HG02571 (cell line): Measurements from ENCODE around the gene SCO2.
"Not testable (repeated sequence)": the region's sequence is repeated elsewhere in the genome, so short reads cannot be mapped to it uniquely, and the experiment has no call there.

Source experiments
- ATAC-seq: cut with Tn5 transposase; IDR thresholded peaks from one replicate; pipeline ENCODE4 v1.9.1; 2021; ENCODE audit warnings: mild to moderate bottlenecking, moderate library complexity; ENCODE audit not compliant: unreplicated experiment

SCO2 gene

DNA sequence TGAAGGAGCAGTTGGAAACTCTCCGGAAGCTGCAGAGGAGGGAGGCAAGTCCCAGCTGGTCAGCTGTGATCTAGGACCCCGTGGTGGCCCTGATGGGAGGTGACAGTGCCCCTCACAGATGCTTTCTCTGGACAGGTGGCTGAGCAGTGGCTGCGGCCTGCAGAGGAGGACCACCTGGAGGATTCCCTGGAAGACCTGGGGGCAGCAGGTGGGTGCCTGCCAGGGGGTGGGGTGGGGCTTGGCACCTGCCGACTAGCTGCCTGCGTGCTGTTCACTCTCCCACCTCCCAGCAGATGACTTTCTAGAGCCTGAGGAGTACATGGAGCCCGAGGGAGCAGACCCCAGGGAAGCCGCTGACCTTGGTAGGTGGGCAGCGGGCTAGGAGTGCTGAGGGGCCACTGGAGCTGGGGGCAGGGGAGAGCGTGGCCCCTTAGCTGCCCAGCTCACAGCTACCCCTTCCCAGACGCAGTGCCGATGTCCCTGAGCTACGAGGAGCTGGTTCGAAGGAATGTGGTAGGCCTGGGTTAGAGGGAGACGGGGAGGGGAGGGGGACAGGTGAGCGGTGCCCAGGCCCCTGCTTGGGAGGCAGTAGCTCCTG, 3.1 kb downstream of the SCO2 start:
- ATAC-seq: no peak

DNA sequence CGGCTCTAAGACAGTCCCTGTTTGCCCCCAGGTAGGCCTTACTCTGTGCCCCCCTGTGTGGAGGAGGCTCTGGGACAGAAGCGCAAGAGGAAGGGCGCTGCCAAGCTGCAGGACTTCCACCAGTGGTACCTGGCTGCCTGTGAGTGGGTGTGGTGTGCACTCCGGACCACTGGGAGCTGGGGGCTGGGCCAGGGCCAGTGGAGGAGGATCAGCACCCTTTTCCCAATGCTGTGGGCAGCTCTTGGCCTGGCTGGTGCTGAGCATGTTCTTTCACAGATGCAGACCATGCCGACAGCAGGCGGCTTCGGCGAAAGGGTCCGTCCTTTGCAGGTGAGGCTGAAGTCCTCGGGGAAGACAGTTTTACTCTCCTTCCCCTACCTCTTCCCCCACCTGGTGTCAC, 3.7 kb downstream of the SCO2 start:
- no peak for ATAC-seq

DNA sequence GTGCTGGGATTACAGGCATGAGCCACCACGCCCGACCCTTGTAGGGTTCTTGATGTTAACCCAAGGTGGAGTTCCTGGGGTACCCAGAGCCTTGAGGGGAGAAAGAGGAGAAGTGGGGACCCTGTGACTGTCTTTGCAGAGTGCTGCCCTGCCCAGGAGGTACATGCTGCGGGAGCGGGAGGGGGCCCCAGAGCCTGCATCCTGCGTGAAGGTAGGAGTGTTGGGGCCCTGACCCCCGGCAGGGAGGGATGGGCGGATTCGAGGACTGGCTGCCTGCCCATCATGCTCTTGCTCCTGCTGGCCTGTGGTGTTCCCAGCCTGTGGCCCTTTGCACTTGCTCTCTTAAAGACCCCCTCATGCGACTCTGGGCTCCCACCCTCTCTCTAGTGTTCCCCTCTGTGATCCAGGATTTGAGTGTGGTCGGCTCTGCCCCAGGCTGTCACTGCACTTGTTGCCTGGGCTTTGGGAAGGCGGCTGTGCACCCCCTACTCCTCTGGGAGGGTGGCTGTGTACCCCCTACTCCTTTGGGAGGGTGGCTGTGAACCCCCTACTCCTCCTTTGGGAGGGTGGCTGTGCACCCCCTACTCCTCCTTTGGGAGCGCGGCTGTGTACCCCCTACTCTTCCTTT, 4.5 kb downstream of the SCO2 start:
- ATAC-seq: no peak

DNA sequence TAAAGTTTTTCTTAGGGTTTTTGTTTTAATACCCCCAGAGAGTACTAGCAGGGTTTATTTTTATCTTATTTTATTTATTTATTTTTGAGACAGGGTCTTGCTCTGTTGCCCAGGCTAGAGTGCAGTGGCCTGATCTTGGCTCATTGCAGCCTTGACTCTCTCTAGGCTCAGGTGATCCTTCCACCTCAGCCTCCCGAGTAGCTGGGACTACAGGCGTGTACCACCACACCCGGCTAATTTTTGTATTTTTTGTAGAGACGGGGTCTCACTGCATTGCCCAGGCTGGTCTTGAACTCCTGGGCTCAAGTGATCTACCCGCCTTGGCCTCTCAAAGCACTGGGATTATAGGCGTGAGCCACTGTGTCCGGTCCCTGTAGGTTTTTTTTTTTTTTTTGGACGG, 5.2 kb downstream of the SCO2 start:
- not testable (repeated sequence) for ATAC-seq

DNA sequence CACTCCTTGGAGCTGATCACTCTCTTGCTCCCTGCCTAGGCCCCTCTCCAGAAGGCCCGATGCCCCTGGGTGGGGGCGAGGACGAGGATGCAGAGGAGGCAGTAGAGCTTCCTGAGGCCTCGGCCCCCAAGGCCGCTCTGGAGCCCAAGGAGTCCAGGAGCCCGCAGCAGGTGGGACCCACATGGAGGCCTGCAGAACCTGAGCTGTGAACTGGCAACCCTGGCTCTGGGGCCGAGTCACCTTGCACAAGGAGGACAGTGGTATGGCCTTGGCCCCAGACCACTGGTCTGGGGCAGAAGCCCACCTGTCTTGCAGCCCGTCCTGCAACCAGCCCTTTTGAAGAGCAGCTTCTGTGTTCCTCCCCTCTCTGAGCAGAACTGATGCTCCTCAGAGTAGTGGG, 6.2 kb downstream of the SCO2 start:
- no peak for ATAC-seq

DNA sequence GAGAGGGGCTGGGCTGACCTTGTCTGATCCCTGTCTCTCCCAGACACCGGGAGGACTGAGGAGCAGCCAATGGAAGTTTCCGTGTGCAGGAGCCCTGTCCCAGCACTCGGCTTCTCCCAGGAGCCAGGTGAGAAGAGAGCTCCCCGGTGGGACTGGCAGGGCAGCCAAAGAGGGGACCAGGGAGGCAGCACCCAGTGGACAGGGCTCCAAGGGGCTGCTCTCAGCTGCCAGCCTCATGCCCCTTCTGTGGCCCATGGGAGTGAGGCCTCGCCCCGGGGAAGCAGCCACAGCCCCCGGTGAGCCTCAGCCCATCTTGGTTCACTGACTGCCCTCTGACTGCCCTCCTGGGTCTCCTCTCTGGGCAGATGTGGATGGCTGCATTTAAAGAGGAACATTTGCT, 6.8 kb downstream of the SCO2 start:
- no peak for ATAC-seq

DNA sequence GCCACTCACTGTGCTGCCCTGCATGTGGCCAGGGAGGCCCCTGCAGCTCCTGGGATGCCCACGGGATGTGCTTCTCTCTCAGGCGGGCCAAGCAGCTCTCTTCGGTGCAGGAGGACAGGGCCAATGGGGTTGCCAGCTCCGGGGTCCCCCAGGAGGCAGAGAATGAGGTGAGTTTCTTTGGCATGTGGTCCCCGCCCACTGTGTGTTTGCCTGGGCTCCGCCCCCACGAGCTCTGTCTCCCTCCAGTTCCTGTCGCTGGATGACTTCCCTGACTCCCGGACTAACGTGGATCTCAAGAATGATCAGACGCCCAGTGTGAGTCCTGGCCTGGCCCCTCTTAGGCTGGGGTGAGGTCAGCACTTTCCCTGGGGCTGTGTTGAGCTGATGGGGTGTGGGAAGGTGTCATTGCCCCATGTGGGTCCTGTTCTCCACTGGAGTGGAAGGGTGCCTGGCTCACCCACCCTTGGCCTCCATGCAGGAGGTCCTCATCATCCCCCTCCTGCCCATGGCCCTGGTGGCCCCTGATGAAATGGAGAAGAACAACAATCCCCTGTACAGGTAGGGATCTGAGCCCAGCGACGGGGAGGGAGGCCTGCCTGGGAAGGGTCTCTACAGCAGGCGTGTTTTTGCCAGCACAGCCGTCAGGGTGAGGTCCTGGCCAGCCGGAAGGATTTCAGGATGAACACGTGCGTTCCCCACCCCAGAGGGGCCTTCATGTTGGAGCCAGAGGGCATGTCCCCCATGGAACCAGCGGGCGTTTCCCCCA, 7.7 kb downstream of the SCO2 start:
- ATAC-seq: no peak

DNA sequence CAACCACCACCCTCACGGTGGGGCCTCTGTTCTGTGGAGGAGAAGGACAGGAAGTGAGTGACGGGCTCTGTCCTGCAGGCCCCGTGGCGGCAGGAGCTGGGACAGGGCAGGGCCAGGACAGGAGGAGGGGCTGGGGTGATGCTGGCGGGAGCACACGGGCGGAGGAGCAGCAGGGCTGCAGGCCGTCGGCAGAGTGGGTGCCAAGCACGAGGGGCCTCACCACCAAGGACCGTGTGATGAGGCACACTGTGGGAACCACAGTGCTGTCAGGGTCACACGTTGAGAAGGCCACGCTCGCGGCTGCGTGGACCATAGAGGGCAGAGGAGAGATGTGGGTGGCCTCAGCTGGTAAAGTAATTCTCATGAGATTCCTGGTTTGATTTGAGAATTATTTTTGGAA, 8.5 kb downstream of the SCO2 start:
- no peak for ATAC-seq

DNA sequence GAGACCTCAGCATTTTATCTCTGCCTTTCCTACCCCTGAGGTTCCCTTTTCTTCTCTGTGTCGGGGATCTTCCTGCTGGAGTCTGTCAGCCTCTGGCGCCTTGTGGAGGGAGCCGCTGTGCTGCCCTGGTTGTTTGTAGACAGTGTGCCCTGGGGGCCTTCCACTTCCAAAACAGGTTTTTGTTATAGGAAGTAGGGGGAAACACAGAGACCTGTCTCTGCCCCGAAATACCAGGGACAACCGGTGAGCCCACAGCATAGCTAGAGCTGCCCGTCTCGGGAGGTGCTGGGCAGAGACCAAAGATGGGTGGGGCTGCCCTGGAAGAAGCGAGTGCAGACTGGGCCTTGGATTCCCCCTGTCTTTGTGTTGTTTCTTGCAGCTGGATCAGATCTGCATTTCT, 9.3 kb downstream of the SCO2 start:
- no peak for ATAC-seq

DNA sequence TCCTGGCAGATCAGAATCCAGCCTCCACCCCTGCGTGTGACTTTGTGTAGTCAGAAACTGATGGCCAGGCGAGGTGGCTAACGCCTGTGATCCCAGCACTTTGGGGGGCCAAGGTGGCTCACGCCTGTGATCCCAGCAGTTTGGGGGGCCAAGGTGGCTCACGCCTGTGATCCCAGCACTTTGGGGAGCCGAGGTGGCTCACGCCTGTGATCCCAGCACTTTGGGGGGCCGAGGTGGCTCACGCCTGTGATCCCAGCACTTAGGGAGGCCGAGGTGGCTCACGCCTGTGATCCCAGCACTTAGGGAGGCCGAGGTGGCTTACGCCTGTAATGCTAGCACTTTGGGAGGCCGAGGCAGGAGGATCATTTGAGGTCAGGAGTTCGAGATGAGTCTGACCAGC, 12.2 kb downstream of the SCO2 start:
- ATAC-seq: no peak

DNA sequence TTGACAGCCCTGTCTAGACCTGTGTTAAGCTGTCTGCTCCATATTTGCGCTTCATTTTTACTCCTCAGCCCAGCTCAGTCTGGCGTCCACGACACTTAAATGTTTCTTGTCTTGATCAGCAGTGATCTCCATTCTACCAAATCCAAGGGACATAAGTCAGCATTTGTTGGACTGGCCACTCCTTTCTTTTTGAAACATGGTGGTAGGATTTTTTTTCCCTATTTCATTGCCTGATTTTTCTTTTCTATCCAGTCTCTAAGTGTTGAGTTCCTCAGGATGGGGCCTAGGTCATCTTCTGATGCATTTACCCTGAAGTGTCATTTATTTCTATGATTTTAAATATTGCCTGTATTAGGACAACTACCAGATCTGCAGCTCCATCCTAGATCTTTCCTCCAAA, 16.5 kb downstream of the SCO2 start:
- ATAC-seq: no peak

DNA sequence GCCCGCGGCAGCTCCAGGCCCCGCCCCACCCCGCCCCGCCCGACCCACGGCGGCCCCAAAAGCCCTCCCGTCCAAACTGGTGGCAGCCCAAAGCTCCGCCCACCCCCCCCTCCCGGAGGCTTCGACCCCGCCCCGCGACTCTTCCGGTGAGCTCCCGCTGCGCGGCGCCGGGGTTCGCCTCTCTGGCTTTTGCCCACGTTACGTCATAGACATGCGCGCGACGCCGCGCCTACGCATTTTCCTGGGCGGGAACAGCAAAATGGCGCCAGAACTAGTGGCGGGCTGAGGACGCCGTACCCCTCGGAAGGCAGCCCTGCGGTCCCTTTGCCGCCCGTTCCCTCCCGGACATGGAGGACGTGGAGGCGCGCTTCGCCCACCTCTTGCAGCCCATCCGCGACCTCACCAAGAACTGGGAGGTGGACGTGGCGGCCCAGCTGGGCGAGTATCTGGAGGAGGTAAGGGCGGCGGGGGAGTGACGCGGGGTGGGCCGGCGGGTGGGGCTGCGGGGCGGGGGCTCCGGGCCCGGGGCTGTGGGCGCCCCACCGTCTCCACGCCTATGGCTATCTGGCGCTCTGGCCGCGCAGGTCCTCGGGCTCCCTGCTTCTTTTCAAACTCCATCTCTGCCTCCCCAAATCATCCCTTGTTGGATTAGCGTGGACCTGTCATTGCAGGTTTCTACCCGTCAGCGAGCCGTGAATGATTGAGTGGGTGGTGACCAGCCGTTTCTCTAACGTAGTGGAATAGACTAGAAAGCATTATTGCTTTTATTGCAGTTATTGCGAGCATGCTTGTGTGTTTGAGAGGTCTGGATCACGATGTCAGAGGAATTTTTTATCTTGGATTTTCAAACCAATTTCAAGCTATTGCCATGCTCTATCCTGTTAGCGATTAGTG, 17.2 kb downstream of the SCO2 start, which contains the start of gene NCAPH2:
NCAPH2 (plus strand) TSS at position 234 of the 894 bp plus-strand sequence; CDS start at position 348, 114 bp downstream.
- peak; percentile 64 for ATAC-seq

DNA sequence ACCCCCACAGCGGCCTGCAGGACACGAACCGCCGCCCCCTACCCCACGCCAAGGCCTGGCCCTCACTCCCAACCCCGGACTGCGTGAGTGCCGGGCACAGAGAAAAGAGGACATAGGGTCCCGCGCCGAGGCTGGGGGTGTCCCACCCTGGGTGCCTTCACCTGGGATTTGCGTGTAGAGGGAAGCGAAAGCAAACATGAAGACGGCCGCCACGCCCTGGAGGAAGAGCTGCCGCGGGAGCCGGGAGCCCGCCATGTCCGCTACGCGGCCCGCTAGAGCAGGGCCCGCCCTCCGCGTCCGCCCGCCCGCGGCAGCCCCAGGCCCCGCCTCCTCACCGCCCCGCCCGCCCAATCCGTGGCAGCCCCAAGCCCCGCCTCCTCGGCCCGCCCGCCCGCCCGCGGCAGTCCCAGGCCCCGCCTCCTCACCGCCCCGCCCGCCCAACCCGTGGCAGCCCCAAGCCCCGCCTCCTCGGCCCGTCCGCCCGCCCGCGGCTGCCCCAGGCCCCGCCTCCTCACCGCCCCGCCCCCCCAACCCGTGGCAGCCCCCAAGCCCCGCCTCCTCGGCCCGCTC, 17.9 kb downstream of the SCO2 start, which contains the start of gene LMF2:
LMF2 (minus strand) TSS at position 282 of the 570 bp plus-strand sequence; CDS start at position 255, 27 bp downstream.
- peak; percentile 44 for ATAC-seq

DNA sequence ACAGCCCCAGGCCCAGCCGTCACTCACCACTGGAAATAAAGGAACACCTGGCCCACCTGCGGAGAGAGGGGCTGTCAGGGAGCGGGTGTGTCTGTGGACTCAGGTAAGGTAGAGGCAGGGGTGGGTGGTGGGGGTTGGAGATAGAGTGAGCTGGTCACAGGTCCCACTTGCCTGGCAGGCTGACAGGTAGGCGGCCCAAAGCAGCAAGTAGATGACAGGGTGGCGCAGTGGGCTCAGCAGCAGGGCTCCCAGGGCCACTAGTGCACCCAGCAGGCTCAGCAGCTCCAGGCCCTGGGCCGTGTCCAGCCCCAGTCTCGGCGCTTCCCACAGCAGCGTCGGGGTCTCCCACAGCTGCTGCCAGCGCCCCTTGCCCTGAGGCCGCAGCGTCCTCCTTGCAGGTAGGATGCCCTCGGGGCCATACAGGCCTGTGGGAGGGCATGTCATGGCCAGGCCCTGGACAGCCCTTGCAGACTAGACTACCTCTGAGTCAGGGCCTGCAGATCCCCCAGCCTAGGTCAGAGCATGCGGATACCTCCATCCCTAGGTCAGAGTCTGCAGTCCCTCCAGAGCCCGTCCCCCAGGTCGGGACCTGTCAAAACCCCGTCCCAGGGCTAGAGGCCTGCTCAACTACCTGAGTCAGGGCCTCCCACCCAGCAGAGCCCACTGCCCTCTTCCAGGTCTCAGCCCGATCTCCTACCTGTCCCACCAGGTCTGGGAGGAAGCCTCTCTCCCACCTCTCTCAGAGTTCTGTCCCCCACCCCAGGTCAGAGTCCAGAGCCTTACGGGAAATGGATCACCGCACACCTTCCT, 18.6 kb downstream of the SCO2 start:
- ATAC-seq: no peak

DNA sequence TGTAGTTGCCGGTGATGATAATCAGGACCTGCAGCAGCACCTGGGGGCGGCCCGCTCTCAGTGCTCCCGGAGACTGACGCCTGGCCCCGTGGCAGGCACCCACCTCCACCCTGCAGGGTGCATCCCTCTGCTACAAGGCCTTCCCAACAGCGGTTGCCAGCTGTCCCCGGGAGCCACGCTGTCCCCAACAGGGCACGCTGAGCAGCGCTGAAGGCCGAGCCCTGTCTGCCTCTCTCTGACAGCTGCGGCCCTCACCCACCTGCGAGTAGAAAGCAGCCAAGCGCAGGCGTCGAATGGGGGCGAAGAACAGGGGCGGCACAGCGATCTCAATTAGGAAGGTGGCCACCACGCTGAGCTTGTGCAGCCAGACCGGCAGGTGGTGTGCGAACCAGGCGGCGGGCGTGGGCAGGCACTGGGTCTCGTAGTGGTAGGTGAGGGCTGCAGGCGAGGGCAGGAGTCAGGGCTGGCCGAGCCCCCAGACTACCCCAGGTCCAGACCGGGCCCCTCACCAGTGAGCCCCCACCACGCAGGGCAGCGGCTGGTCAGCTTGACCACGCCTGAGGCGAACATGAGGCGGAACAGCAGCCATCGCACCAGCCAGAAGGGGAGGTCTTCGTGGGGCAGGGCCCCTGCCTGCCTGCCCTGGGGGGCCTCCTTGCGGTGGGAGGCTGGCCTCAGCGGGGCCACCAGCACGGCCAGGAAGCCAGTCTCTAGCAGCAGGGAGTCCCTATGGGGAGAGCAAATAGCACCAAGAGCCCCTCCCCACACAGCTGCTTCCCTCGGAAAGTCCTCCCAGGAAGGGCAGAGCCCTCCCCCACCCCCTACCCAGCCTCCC, 19.4 kb downstream of the SCO2 start:
- no peak for ATAC-seq

DNA sequence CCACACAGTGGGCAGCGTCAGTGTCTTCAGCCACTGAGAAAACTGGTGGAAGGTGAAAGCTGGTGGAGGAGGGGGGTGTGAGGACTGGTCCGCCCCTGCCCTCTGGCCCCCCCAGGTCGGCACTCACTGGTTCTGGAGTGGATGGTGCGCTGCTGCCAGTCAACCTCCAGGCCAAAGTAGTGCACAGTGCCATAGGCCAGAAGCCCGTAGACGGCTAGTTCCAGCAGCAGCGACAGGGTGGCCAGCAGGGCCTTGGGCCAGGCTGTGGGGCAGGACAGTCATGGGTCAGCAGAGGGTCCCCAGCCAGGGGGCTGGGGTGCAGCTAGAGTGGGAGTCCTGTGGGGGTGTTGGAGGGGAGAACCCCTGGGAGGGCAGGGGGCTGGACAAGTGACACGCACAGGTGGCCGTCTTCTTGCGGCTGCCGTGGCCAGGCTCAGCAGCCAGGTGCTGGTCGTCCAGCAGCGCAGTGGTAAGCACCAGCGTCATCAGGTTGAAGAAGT, 20.1 kb downstream of the SCO2 start:
- ATAC-seq: no peak

DNA sequence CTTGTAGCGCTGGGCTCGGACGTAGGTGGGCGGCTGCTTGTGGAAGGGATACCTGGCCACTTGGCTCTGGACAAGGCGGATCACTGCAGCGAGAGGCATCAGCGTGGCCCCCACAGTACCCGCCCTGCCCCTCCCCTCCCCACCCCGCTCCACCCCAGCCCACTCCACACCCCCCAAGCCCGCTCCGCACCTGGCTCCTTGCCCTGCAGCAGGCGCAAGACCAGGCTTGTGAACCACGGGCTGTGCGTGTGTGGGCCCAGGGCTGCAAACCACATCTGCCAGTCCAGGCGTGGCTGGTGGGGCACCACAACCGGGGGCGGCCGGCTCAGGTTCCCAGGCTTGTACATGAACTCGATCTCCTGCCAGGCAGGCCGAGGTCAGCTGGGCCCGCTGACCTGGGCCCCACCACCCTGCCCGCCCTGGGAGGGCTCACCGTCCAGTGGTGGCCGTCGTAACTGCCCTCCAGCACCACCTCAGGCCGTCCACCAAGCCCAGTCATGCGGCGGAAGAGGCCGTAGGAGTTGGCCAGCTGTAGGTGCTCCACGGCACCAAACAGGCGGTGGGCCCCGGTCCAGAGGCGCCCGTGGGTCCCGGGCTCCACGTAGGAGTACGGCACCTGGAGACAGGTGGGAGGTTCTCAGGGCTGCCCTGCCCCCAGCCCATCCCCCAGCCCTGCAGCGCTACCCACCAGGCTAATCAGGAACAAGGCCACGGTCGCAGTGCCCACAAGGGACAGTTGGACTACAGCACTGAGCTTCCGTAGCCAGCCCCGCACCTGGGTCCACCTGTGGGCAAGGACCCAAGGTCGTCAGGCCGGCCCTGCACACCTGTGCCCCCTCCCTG, 20.8 kb downstream of the SCO2 start:
- no peak for ATAC-seq
